Stimulated activated CD4-positive, alpha-beta T cell treated with anti-CD3 and anti-CD28 coated beads, Interleukin-15, amount 100 ng/mL, for 24 hours (primary cell): ENCODE results near the gene PKNOX2.

ENCODE experiments used
- DNase-seq: peaks from one replicate; pipeline ENCODE4 v3.0.0-alpha.2; 2020

Gene PKNOX2

GRCh38 chr11:125343718-125344131 is 179.2 kb downstream of the PKNOX2 start:
- no peak for DNase-seq

GRCh38 chr11:125344846-125345420 is 180.4 kb downstream of the PKNOX2 start:
- no peak for DNase-seq

GRCh38 chr11:125345421-125346178 is 181.0 kb downstream of the PKNOX2 start:
- DNase-seq = peak; percentile 63

- no peak for DNase-seq
These were observed 181.6 kb downstream of the PKNOX2 start for GRCh38 chr11:125346179-125346530.

GRCh38 chr11:125346565-125347260 is 182.2 kb downstream of the PKNOX2 start:
- no peak for DNase-seq

GRCh38 chr11:125347261-125347585 is 182.7 kb downstream of the PKNOX2 start:
- DNase-seq = no peak

GRCh38 chr11:125348141-125348651 is 183.6 kb downstream of the PKNOX2 start:
- DNase-seq = no peak

GRCh38 chr11:125348674-125349309 is 184.2 kb downstream of the PKNOX2 start:
- DNase-seq = peak; percentile 60

- DNase-seq = no peak
These were observed 185.9 kb downstream of the PKNOX2 start for GRCh38 chr11:125350206-125351032.

- no peak for DNase-seq
These were observed 186.7 kb downstream of the PKNOX2 start for GRCh38 chr11:125351033-125351867.

- DNase-seq = no peak
These were observed 187.3 kb downstream of the PKNOX2 start for GRCh38 chr11:125351868-125352250.

- no peak for DNase-seq
These were observed 192.2 kb downstream of the PKNOX2 start for GRCh38 chr11:125356797-125357196.

GRCh38 chr11:125357551-125357950 is 193.0 kb downstream of the PKNOX2 start:
- DNase-seq = no peak

- no peak for DNase-seq
These were observed 193.8 kb downstream of the PKNOX2 start for GRCh38 chr11:125358254-125358840.

- no peak for DNase-seq
These were observed 194.6 kb downstream of the PKNOX2 start for GRCh38 chr11:125359130-125359529.

GRCh38 chr11:125360066-125360465 is 195.5 kb downstream of the PKNOX2 start:
- no peak for DNase-seq

- DNase-seq = no peak
These were observed 199.7 kb downstream of the PKNOX2 start for GRCh38 chr11:125364121-125364826.

- no peak for DNase-seq
These were observed 200.8 kb downstream of the PKNOX2 start for GRCh38 chr11:125365196-125365931.

- no peak for DNase-seq
These were observed 203.2 kb downstream of the PKNOX2 start for GRCh38 chr11:125367710-125368109.

GRCh38 chr11:125368757-125369156 is 204.2 kb downstream of the PKNOX2 start:
- no peak for DNase-seq
